NCI-H146 (cell line): Measurements from ENCODE around the gene HK1.
"Not testable (repeated sequence)": the region's sequence is repeated elsewhere in the genome, so short reads cannot be mapped to it uniquely, and the experiment has no call there.

ENCODE experiments used
- DNase-seq: peaks from one replicate; lab custom pipeline; 2025; lab: John Stamatoyannopoulos, UW

HK1 gene

GRCh38 chr10:69254877-69255276 is 23.4 kb upstream of the HK1 start:
- DNase-seq: no peak

DNA sequence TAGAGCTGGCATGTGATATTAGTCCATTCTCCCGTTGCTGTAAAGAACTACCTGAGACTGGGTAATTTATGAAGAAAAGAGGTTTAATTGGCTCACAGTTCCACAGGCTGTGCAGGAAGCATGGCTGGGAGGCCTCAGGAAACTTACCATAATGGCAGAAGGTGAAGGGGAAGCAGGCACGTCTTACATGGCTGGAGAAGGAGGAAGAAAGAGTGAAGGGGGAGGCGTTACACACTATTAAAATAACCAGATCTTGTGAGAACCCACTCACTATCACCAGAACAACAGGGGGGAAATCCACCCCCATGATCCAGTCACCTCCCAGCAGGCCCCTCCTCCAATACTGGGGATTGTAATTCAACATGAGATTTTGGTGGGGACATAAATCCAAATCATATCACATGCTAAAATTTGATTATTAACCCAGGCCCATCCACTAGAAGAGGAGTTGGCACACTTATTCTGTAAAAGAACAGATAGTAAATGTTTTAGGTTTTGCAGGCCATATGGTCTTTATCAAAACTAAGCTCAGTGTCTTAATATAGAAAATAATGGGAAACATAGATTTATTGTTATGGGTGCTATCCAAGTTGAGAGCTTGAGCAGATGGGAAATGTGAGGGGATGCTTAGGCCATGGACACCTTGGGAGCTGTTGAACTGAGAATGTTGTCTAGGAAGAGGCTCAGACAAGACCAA is 18.6 kb upstream of the HK1 start:
- no peak for DNase-seq

DNA sequence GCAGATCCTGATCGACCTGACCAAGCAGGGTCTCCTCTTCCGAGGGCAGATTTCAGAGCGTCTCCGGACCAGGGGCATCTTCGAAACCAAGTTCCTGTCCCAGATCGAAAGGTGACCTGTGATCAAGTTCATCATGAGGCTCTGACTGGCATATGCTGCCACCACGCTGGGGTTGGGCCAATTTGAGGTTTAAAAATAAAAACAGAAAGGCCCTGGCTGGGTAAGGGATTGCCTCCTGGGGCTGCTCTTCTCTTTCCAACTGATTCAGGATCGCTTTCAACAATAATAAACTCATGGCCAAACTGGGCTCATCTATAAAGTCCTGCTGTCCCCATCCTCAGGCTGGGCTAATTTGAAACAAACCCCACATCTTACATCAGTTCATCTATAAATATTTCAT is 17.1 kb upstream of the HK1 start:
- no peak for DNase-seq

GRCh38 chr10:69262292-69262751 is 16.0 kb upstream of the HK1 start:
- DNase-seq: no peak

DNA sequence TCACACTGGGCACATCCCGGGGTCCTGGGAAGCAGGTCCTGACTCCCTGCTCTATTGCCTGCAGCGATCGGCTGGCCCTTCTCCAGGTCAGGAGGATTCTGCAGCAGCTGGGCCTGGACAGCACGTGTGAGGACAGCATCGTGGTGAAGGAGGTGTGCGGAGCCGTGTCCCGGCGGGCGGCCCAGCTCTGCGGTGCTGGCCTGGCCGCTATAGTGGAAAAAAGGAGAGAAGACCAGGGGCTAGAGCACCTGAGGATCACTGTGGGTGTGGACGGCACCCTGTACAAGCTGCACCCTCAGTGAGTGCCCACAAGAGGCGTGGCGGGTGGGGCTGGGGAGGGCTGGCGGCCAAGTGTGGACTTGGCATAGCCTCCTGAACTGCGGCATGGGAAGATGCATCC is 12.8 kb upstream of the HK1 start:
- no peak for DNase-seq

DNA sequence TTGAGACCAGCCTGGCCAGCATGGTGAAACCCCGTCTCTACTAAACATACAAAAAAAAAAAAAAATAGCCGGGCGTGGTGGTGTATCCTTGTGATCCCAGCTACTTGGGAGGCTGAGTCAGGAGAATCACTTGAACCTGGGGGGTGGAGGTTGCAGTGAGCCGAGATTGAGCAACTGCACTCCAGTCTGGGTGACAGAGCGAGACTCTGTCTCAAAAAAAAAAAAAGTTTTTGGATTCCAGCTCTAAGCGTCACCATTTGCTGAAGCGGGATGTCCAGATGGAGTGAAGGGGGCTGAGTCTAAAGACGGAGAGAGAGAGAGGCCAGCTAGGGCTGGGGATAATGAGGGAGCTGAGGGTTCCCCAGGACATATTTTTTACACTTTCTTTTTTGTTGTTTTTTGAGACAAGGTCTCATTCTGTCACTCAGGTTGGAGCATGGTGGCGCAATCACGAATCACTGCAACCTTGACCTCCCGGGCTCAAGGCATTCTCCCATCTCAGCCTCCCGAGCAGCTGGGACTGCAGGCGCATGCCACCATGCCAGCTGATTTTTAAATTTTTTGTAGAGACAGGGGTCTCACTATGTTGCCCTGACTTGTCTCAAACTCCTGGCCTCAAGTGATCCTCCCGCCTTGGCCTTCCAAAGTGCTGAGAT is 9.4 kb upstream of the HK1 start:
- no peak for DNase-seq

DNA sequence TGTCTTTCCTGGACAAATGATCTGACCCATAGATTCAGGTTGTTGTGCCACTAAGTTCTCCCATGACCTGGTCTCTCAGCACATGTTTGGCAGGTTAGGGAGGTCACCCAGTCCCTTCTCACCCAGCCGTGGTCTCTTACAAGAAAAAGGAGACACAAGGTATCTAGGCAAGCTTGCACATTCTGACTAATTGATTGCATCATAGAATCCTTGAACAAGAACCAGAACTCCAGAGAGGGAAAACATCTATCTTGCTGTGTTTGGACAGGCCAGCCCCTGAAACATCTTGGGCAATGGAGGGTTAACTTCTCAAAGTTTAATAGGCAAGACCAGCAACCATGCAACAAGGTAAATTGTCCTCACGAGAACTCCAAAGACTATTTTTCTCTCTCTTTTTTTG is 8.5 kb upstream of the HK1 start:
- DNase-seq: no peak

- no peak for DNase-seq
These were observed 7.3 kb upstream of the HK1 start for GRCh38 chr10:69270990-69271389.

- no peak for DNase-seq
These were observed 5.7 kb upstream of the HK1 start for GRCh38 chr10:69272624-69273023.

DNA sequence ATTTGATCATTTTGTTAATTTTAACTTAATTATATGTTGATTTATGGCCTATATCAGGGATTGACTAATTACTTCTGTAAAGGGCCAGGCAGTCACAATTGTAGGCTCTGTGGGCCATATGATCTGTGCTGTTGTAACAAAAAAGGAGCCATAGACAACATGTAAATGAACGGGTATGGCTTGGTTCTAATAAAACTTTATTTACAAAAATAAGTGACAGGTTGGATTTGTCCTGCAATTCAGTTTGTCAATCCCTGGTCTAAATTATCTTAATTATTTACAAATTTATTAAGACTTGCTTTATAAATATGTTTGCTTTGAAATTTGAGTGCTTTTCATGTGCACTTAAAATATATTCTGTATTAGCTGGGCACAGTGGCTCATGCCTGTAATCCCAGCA is 2.9 kb upstream of the HK1 start:
- DNase-seq: no peak

DNA sequence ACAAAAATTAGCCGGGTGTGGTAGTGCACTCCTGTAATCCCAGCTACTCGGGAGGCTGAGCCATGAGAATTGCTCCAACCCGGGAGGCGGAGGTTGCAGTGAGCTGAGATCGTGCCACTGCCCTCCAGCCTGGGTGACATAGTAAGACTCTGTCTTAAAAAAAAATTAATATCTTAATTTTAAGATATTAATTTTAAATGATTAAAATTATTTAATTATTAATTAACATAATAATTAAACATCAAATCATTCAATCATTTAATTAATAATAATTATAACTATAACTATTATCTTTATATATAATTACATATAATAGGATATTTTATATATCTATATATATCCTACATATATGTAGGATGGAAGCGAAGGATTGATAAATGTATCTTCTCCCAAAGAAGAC is 1.8 kb upstream of the HK1 start:
- DNase-seq: no peak

GRCh38 chr10:69279110-69279509 is 814 bp downstream of the HK1 start:
- DNase-seq: no peak

GRCh38 chr10:69281507-69282413 is 3.5 kb downstream of the HK1 start:
- DNase-seq: no peak

GRCh38 chr10:69284402-69284801 is 6.1 kb downstream of the HK1 start:
- not testable (repeated sequence) for DNase-seq

- no peak for DNase-seq
These were observed 7.4 kb downstream of the HK1 start for GRCh38 chr10:69285699-69286098.

DNA sequence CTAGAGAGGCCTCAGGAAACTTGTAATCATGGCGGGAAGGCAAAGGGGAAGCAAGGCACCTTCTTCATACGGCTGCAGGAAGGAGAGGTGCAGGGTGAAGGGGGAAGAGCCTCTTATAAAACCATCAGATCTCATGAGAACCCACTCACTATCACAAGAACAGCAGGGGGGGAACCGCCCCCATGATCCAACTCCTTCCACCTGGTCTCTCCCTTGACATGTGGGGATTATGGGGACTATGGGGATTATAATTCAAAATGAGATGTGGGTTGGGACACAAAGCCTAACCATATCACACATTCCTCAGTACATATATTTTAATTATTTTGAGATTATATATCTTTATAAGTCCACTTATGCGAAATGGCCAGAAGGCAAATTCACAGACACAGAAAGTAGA is 8.9 kb downstream of the HK1 start:
- DNase-seq: no peak

- DNase-seq: no peak
These were observed 12.7 kb downstream of the HK1 start for GRCh38 chr10:69290993-69291392.

DNA sequence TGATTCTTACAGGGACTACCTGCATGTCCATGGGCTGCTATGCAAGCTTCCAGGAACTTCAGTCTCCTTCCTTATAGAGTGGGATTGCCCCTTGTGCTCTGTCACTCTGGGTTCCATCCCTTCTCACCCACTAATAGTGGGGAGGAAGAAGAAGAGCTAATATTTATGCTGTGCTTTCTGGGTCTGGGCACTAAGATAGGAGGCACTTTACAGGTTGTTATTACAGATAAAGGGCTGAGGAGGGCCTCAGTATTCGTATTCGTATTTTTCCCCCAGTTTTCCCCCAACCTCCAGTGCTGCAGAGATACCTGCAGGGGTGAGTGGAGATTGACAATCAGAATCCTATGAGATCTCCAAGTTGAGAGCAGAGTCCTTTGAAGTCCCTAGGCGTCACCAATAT is 14.2 kb downstream of the HK1 start:
- no peak for DNase-seq

- no peak for DNase-seq
These were observed 16.8 kb downstream of the HK1 start for GRCh38 chr10:69295027-69295636.

GRCh38 chr10:69303632-69304051 is 25.3 kb downstream of the HK1 start:
- no peak for DNase-seq

GRCh38 chr10:69306421-69306820 is 28.1 kb downstream of the HK1 start:
- DNase-seq: no peak

DNA sequence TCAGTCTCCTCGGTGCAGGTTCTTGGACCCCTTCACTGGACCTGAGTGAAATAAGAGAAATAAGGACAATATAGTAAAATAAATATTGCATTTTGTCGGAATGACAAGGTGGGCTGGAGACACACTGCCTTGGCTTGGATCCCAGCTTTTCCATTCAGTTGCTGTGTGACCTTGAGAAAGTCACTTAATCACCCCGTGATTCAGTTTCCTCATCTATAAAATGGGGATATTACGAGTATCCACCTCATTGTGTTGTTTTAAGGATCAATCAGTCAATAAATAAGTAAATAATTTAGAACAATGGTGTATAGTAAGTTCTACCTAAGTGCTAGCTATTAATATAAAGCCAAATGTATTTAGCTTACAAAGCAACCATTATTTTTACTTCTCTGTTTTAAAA is 29.1 kb downstream of the HK1 start:
- DNase-seq: no peak
